Stimulated activated CD8-positive, alpha-beta memory T cell treated with anti-CD3 and anti-CD28 coated beads, Interleukin-7, amount 100 ng/mL, for 4 hours (primary cell): ENCODE measurements around the gene PKP1.

ENCODE experiments used
- DNase-seq, 2 donors: peaks; one replicate each; pipeline ENCODE4 v3.0.0-alpha.2; 2020; ENCODE audit warnings: low read depth in 2 of 2

PKP1 gene

GRCh38 chr1:201370500-201370899, 87.2 kb downstream of the PKP1 start:
- no peak for DNase-seq

- no peak for DNase-seq
These were observed 88.0 kb downstream of the PKP1 start for GRCh38 chr1:201371276-201371675.

DNA sequence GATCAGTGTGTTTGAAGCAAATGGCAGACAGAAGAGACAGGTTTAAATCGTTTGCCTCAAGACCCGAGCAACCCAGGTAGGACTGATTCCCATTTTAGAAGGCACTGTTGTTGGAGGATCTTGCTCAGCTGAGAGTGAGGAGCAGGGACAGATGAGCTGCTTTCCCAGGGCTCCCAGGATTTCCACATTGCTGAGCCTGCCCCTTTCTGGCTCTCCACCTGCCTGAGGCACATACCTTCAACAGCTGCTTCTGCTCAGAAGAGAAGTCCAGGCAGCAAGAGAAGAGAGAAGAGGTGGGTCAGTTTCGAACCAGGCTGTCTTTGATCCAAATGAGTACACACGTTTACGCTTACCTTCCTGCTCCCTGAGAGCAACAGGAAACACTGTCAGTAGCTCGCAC, 88.5 kb downstream of the PKP1 start:
- DNase-seq = no peak

- DNase-seq = no peak
These were observed 91.1 kb downstream of the PKP1 start for GRCh38 chr1:201374364-201374763.

DNA sequence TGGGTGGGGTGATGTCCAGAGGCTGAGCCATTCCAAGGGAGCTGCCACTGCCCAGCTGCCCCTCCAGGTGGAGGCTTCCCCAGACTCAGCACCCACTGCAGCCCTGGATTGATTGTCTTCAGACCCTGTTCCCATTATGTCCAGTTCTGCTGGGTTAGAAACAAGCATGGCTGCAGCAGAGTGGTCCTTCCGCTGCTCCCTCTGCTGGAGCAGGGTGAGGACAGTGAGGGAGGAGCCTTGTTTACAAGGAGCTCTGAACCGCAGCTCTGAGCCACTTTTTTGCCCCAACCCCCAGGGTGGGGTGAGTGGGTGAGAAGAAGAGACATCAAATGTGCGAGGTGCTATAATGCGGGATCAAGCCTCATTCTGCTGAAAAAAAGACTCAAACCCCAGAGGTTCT, 91.9 kb downstream of the PKP1 start:
- no peak for DNase-seq

DNA sequence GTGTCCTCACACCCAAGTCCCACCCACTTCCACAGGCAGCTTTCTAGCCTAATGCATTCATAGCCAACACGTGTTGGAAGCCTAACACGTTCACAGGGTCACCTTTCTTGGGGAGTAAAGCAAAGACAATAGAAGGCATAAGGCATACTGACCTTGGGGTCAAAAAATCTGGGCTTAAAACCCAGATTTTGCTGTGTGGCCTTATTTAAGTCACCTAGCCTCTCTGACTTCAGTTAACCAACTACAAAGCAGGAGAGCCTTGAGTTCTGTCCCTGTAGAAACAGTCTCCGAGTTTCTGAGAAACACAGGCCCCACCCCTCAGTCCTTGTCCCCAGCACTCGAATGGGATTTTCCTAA, 92.8 kb downstream of the PKP1 start:
- DNase-seq = no peak

GRCh38 chr1:201376464-201377374, 93.4 kb downstream of the PKP1 start:
- DNase-seq = no peak

- no peak for DNase-seq
These were observed 94.3 kb downstream of the PKP1 start, which contains the start of gene TNNT2 for GRCh38 chr1:201377611-201378092. Gene TNNT2 (minus strand): TSS chr1:201377680. CDS start chr1:201373254, 4,426 bp downstream.

DNA sequence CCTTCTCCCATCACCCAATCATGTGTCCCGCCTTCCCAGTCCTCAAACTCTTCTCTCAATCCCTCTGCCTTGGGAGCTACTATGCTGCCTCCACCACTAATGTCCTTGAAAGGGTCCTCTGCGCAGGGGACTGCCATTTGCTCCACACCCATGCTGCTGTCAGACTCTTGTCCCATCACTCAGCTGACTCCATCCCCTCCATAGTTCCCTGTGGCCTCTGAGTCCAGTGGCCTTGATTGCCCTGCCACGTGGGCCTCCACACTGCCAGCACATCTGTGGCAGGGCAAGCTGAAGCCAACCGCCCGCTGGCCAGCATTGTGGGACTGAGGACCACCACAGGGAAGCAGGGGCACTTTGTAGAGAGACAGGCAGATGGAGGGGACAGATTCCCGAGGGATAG, 95.5 kb downstream of the PKP1 start:
- DNase-seq = no peak

DNA sequence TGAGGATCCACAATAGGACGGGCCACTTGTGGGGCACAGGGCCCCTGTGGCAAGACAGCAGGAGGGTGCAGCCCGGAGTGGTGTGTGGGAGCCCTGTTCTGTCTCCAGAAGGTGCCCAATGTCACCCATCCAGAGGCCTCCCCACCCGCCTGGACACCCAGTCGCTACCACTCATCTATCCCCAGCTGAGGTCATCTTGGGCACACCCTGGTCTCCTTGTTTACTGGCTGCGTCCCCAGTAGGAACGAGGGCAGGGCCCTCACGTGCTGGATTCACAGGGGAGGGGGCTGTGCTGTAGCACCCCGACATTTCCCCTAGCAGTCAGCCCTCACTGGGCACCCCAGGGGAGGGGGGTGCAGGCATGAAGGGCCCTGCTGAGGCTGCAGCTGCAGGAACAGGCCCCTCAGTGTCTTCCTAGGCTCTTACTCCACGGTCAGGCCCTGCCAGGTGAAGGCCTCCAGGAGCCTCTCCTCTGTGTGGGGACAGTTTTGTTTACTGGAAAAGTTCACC, 96.5 kb downstream of the PKP1 start:
- no peak for DNase-seq

DNA sequence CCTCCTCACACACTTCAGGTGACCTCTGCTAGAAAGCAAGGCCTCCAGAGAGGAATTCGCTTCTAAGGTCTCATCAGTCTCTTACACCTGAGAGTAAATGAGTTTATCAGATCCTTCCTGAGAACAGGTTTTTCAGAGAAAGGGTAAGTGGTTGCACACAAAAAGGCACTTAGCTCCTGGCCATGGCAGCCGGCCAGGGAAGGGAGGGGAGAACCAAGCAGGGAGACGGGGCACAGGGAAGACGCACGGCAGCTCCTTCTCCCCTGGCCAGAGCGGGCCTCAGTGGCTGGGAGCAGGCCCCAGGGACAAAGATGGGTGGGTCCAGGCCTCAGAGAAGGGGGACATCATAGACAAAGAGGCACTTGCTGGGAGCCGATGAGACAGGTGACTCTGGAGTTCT, 97.8 kb downstream of the PKP1 start:
- no peak for DNase-seq
